Measurements from ENCODE around the gene YBEY.

Gene YBEY

GRCh38 chr21:46264690-46265144, 21.4 kb upstream of the YBEY start:
- DNase-seq = no peak

GRCh38 chr21:46265736-46266525, 20.2 kb upstream of the YBEY start:
- no peak for DNase-seq

GRCh38 chr21:46266946-46267345, 19.2 kb upstream of the YBEY start:
- DNase-seq = no peak

- no peak for DNase-seq
Measured at GRCh38 chr21:46268371-46268770, 17.8 kb upstream of the YBEY start.

GRCh38 chr21:46269466-46269865, 16.7 kb upstream of the YBEY start:
- no peak for DNase-seq

GRCh38 chr21:46273341-46273740, 12.8 kb upstream of the YBEY start:
- no peak for DNase-seq

- DNase-seq = no peak
Measured at GRCh38 chr21:46274797-46275390, 11.2 kb upstream of the YBEY start.

GRCh38 chr21:46284077-46284644, 2.0 kb upstream of the YBEY start:
- no peak for DNase-seq

GRCh38 chr21:46284733-46285132, 1.4 kb upstream of the YBEY start:
- DNase-seq = no peak

GRCh38 chr21:46285206-46285661, 908 bp upstream of the YBEY start, which contains the start of gene MCM3AP:
Gene MCM3AP, minus strand, starts transcription at chr21:46285611. Its CDS starts 325 bp downstream, at chr21:46285286.
- DNase-seq = no peak

GRCh38 chr21:46286648-46287002, 483 bp downstream of the YBEY start:
- no peak for DNase-seq

- DNase-seq = no peak
Measured at GRCh38 chr21:46287541-46287940, 1.4 kb downstream of the YBEY start.

- DNase-seq = no peak
Measured at GRCh38 chr21:46289655-46290179, 3.6 kb downstream of the YBEY start.

- DNase-seq = no peak
Measured at GRCh38 chr21:46291561-46291960, 5.4 kb downstream of the YBEY start.

GRCh38 chr21:46294647-46295176, 8.6 kb downstream of the YBEY start:
- DNase-seq = no peak

GRCh38 chr21:46295177-46295770, 9.1 kb downstream of the YBEY start:
- DNase-seq = no peak

- no peak for DNase-seq
Measured at GRCh38 chr21:46295996-46296752, 10.0 kb downstream of the YBEY start.

GRCh38 chr21:46297338-46298271, 11.5 kb downstream of the YBEY start:
- no peak for DNase-seq

GRCh38 chr21:46299167-46299566, 13.0 kb downstream of the YBEY start:
- DNase-seq = no peak

GRCh38 chr21:46301759-46302158, 15.6 kb downstream of the YBEY start:
- no peak for DNase-seq

- DNase-seq = no peak
Measured at GRCh38 chr21:46304437-46304836, 18.3 kb downstream of the YBEY start.
